HTR-8/SVneo (cell line): ENCODE measurements around the gene OTC.

ENCODE experiments used
- DNase-seq: peaks from one replicate; pipeline ENCODE4 v3.0.0; 2011; ENCODE audit warnings: low spot score, mixed read lengths; ENCODE audit not compliant: insufficient read length
- FAIRE-seq: peaks from 2 replicates; lab custom pipeline; 2011; peaks lifted over from hg19 to GRCh38; lab: Jason Lieb, UNC

Gene OTC

DNA sequence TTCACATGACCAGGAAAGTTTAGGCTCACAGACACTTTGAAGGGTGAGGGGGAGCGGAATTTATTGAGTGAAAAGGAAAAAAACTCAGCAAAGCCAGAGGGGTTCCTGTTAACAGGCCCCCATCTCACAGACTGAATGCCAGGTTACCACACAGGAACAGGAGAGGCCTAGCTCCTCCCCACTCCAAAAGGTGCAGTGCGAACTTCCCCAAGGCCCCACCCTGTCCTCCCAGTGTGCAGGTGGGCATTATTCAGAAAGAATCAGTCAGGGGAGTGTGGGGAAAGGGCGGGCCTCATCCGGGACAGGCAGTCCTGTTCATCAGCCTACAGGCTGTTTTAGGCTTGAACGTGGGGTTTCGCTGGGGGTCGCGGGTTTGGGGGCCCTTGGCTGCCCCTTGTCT is 4.0 kb downstream of the OTC start:
- DNase-seq (no peak), FAIRE-seq (no peak)

DNA sequence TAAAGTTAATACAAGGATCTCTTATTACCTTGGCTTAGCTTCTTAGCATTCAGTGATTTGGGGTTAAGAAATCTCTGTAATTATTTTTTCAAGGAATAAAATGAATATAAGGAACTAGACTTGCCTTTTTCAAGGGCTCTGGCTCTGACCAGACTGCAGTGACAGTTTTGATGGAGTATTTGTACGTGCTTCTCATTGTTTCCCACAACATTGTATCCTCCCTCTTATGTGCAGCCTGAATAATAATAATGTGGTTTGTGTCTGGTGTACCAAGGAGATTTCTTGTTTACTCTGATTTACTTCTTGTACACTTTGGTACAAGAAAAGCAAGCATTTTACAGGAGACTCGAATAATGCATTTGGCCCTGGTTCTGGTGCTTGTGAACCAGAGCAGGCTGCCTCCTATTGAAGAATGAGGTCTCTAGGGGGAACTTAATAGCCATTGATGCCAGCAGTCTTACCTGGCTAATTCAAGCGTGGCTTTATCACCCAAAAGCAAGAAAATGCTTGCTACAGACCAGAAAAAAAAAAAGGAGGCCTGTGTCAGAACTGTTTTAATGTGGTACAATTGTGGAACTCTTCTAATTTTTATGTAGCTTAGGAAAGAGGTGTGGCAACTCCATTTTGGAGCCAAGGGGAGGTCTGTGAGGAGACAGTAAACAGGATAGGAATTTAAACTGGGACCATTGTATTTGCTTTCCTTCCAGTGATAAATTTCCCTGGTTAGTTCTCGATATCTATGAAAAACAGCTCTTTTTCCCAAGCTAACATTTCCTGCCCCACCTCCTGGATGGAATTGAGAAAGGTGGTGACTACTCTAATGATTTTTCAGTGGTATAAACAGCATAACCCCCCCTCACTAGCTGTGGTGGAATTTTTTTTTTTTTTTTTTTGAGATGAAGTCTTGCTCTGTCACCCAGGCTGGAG is 5.6 kb downstream of the OTC start:
- no peak for FAIRE-seq
- DNase-seq = no peak

DNA sequence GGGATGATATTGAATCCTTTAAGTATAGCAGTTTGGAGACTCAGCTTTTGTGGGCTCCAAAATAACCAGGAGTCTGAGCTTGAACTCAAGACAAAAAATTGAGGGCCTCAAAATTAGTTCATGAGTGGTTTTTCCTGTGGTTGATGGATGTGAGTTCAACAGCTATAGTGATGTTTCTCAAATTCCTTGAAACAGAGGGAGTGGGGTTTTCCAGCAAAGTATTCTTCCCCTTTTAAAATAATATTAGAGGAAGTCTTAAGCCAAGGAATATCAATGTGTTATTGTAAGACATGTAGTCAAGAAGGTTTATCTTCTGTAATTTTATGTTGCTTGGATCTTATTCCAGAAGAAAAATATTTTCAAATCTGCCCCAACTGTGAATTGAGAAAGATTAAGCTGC is 10.6 kb downstream of the OTC start:
- DNase-seq = no peak
- no peak for FAIRE-seq

DNA sequence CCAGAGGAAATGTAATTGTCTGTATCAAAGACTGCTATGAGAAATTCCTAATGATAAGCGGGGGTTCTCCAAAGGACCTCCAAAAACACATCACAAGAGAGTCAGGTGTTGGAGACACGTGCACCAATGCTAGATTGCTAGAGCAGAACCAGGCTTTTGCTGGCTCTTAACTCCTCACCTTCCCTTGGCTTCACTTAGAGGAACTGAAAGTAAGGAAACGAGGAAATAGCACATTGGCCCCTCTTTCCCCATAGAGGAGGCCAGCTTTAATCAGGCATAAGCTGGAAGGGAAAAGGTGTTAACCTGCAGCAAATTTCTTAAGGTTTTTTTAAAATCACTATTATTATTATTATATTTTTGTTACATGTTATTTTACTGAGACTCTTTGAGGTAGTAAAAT is 13.6 kb downstream of the OTC start:
- FAIRE-seq = no peak
- no peak for DNase-seq

DNA sequence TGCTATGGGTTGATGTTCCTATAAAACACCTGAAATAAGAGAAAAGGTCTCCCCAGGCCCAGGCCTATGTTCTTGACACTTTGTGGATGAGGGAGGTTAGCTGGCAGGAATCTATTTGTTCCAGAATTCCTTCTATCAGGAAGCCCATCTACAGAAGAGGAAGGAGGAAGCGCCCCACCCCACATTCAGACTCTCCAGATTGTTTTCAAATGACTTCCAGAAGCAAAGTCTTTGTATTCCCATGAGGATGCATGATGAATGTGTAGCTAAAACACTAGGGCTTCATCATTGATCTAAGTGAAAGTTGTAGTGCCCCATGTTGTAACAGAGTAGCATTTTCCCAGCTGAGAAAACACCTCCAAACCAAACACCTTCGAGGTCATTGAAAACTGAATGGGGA is 16.4 kb downstream of the OTC start:
- FAIRE-seq (no peak), DNase-seq (no peak)

DNA sequence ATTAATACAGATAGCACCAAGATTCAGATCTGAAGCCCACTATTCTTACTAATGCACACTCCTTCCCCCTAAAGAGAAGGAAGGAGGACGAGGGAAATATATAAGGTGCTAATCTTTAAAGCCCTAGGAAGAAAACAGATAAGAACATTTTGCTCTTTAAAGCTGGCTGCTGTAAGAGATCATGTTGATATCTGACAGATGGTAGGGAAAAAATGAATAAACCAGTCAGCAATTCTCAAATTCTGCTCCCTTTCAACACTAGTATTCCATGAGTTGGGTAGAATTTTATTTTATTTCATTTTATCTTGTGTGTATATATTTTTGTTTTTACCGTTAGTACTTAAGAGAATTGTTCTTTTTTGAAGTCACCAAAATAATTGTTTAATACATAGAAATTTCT is 19.2 kb downstream of the OTC start:
- FAIRE-seq (no peak), DNase-seq (no peak)

DNA sequence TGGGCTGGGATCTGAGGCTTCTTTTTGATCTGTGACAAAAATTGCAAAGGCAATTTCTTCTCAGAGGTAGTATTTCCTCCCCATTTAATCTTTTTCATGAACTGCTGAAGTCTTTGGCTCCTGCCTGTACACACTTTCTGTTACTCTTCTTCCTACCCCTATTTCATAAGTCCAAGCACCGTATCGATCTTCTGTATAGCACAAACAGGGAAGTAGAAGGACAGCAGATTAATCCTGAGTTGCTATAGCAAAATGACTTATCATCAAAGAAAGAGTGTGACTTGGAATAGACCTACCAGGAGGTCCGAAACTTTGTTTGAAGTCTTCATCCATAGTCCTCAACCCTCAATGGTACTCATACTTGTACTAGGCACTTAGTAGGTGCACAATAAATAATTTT is 22.0 kb downstream of the OTC start:
- no peak for DNase-seq
- FAIRE-seq = no peak

DNA sequence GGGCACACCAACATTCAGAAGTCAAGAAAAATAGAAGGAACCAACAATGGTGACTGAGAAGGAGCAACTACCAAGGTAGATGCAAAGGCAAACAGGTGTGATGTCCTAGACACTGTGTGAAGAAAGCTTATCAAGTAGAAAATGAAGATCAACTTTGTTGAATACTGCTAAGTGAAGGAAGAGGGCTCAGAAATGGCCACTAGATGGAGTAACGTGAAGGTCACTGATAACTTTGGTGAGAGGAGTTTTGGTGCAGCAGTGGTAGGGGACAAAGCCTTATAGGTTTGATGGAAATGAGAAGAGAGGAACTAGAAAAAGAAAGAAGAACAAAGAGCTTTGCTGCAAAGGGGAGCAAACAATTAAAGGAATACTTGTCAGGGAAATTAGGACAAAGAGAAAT is 23.5 kb downstream of the OTC start:
- no peak for FAIRE-seq
- no peak for DNase-seq

DNA sequence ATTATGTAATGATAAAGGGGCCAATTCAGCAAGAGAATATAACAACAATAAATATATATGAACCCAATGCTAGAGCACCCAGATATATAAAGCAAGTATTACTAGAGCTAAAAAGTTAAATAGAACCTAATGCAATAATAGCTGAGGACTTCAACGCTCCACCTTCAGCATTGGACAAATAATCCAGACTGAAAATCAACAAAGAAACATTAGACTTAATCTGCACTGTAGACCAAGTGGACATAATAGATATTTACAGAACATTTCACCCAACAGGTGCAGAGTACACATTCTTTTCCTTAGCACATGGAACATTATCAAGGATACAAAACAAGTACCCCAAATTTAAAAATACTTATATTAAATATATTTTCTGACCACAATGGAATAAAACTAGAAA is 24.3 kb downstream of the OTC start:
- FAIRE-seq (no peak), DNase-seq (no peak)

DNA sequence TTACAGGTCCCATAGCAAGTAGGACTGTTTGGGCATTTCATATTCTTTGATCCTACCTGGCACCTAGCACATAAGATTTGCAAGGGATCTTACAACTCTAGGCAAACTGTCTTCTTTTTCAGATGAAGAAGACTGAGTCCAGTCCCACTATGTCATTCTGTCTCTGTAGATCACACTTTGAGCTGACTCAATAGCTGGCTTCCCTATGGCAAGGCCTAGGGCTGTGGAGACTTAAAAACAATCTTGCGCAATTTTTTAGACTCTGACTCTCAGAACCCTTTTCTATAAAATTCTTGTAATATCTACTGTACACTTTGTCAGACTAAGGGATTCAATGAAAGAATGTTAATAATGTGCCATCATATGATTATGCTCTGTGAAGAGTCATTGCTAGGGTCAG is 26.7 kb downstream of the OTC start:
- FAIRE-seq (no peak), DNase-seq (no peak)

DNA sequence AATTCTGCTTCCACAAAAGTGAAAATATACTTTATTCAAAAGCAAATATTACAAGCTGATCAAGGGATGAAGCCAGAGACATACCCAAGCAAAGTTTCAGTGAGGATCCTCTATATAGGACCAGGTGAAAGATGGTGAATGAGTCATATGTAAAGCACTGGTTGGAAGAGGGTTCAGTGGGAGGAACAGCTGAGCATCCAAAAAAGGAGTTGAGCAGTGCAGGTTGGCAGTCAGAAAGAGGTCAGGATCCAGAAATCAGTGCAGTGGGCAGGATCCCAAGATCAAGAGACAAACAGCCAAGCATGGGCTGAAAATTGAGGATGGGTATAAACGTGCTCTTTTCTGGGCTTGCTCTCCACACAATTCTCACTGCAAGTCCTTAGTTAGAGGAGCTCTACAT is 30.3 kb downstream of the OTC start:
- DNase-seq (no peak), FAIRE-seq (no peak)

DNA sequence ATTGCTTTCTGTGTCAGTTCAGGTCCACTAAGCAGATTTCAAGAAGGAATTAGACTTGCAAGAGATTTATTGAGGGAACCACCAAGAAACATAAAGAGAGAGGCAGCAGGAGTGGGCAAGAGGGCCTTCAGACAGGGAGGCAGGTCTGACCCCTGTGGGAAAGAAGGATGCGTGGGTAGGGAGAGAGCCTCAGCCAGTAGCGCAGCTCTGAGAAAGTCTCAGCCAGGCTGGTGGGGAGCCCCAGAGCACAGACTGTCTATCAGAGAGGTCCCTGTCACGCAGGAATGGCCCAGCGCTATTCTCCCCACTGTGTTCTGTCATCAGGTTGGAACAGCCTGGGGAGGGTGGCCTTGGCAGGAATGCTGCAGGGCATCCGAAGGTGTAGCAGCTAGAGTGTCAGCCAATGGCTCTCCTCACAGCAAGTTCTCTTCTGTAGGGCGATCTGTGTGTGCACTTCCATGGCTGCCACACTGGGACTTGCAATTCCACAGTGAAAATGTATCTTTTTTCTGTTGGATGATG is 48.0 kb downstream of the OTC start:
- no peak for DNase-seq
- FAIRE-seq = no peak

DNA sequence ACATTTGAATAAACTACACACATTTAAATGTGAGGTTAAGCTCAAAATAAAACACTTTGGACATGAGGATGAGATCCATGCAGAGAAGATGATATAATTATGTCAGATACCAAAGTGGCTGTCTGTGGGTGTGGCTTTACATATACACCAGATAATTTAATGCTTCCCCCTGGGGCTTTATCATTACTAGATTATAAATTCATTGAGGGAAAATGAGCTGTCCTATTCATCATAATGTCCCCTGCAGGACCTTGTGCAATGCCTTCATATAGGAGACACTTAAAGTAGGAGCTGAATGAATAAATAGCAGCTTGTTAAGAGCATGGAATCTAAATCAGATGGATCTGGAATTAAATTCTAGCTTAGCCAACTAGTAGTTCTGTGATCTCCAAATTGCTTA is 49.7 kb downstream of the OTC start:
- no peak for DNase-seq
- no peak for FAIRE-seq

DNA sequence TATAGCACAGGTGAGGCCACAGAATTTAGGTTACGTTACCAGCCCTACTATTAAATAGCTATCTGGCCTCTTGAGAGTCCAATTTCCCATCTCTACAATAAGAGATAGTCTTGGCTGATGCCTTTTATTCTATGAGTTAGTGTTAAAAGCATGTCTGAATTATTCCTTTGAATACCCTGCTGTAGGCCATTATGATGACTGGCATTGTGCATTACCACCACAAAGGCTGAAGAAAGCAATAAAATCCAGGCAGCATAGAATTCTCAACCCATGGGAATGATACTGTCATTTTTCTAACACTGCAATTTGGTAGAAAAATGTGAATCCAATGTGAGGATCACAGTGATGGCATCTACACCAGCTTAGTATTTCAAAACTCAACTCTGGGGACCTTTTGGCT is 51.4 kb downstream of the OTC start:
- FAIRE-seq (no peak), DNase-seq (no peak)

DNA sequence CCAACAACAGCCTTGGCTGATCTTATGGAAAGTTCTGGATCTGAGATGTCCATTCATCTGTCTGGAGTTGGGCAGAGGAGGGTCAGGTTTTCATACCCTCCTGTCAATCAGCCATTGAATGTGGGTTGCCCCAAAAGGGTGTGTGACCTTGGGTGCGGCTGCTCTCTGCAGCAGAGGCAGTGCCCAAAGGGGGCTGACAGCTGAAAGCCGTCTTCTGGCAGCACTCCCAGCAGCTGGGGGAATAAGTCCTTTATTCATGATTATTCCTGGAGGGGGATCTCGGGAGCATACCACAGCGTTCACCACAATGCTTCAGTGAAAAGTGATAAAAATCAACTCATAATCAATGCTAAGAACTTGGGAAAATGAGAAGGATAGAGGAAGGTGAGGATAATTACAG is 54.7 kb downstream of the OTC start:
- DNase-seq (no peak), FAIRE-seq (no peak)

DNA sequence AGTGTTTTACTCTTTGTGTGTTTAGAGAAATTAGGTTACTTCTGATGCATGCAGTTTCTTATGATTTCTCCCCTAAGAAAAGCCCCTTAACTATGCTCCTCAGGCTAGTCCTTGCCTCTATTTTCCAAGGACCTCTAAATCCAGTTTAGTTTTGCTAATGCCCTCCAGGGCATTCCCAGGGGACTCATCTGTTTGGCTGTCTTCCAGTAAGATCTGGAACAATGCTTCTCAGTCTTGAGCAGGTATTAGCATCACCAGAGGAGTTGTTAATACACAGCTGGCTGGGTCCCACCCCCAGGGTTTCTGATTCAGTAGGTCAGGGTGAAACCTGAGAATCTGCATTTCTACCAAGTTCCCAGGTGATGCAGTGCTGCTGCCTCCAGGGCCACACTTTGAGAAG is 56.9 kb downstream of the OTC start:
- FAIRE-seq (no peak), DNase-seq (no peak)

DNA sequence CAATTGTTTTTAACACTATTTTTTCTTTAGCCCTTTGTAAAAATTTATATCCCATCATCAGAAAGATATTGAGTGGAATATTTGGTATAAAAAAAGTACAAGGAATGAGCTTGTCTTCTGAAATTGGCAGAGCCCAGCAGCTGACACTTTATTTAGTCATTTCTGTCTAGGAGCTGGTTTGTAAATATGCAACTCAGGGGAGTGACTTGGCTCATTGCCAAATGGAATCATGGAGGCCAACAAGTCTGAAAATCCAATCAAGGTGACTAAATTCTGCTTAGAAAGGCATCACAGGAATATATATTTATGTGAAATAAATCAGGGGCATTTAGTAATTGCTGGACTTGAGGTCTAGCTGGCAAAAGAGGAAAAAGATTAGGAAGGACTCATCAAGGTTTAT is 74.4 kb downstream of the OTC start:
- no peak for FAIRE-seq
- no peak for DNase-seq

DNA sequence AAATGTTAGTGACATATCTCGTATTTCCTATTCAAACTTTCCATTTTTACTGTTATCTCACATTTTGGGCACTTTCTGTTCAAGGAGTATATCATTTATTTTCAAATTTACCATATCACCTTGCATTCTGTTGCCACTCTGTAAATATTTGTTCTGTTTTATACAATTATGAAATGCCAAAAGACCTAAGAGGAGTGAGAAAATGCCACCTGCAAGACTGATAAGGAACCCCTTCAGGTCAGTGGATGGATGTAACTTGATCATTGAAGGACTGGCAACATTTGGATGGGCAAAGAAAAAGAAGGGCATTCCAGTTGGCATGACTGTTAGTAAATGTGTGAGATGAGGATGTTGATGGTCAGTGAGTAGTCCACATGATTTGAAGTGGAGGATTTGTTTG is 79.1 kb downstream of the OTC start:
- FAIRE-seq (no peak), DNase-seq (no peak)

DNA sequence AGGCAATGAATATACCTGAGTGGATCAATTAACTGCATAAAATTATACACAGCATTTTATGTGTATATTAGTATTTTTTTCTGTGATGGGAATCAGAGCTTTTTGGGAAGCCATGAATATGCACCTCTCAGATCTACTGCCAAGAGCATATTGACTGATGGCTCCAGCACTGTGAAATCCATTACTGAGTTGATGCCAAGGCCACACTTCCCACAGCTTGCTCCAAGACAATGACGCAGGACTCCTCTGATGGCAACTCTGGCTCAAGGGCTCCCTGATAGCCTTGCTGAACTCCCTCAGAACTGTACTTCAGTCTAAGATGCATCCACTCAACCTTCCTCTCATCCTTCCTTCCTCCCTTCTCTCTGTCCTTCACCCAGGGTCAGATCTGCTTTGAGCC is 82.7 kb downstream of the OTC start:
- no peak for FAIRE-seq
- DNase-seq = no peak

DNA sequence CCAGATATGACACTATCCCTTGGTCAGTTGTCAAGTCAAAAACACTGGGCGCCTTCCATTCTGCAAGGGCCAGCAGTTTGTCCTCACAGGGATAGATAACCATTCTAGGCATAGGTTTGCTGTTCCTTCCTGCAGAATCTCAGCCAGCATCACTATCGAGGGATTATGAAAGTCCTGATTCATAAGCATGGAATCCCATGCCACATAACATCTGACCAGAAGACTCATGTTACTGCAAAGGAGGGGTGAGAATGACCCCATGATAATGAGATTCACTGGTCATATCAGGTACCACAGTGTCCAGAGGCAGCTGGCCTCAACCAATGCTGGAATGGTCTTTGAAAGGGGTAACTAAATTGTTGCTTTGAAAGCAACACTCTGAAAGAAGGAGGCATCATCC is 84.7 kb downstream of the OTC start:
- no peak for FAIRE-seq
- DNase-seq = no peak

DNA sequence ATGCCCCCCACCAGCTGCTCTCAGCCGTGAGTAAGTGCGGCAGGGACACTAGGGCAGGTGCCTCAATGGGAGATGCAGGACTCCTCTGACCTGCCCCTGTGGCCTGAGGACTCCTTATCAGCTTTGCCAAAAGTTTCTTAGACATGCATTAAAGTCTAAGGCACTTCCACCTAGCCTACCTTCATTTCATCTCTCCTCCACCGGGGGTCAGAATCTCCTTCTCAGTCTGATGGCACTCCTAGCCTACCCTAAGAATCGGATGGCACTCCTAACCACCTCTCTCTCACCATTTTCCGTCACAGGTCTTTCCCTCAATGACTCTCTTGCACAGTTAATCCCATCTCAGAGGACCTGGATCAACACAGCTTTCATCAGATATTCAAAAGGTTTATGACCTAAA is 85.9 kb downstream of the OTC start:
- DNase-seq (no peak), FAIRE-seq (no peak)

DNA sequence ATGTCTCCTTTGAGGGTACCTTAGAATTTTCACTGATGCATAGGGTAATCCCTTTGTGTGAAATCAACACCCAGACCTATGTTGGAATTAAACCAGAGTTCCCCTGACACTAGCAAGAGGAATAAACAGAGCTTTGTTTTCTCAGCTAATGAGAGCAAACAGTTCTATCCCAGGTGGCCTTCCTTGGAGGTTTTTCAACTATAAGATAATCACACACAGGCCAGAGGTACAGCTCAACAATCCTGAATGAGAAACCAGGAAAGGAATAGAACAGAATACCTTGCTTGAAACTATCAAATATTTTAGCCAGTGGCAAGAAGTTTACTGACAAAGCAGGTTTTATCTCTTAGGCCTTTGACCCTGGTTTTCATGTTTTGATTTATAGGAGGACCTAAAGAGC is 100.2 kb downstream of the OTC start:
- no peak for FAIRE-seq
- DNase-seq = no peak
